OCI-LY7 (cell line): ENCODE results near the gene KIF26A.

Experiments used
- CTCF ChIP-seq: fragments of 200-600 bp; sonication (generic); conservative IDR thresholded peaks from 2 replicates; pipeline ENCODE4 v1.5.1; 2014; ENCODE audit warnings: mild to moderate bottlenecking, antibody characterized with exemption, low read length, moderate library complexity, mixed read lengths
- EZH2phosphoT487 ChIP-seq: fragments of 200-600 bp; sonication (generic); IDR thresholded peaks from 2 replicates; pipeline ENCODE4 v1.6.1; 2018; ENCODE audit warnings: low read depth, borderline replicate concordance, mild to moderate bottlenecking, mixed run types, antibody characterized with exemption, low read length, moderate library complexity, mixed read lengths

- TF ChIP-seq CTCF = no peak
- no peak for TF ChIP-seq EZH2phosphoT487
Observed at GRCh38 chr14:104149278-104149595, 10.8 kb downstream of the KIF26A start.
